Activated CD4-positive, alpha-beta T cell treated with anti-CD3 and anti-CD28 coated beads, Interleukin-2, amount 50 U/mL, for 16 hours (primary cell): ENCODE results near the gene GALNT2.
A peak's percentile ranks its signal among the peaks of the same experiment; 100 is the strongest.

Experiments used
- DNase-seq: peaks from one replicate; pipeline ENCODE4 v3.0.0-alpha.2; 2020

The GALNT2 gene

DNA sequence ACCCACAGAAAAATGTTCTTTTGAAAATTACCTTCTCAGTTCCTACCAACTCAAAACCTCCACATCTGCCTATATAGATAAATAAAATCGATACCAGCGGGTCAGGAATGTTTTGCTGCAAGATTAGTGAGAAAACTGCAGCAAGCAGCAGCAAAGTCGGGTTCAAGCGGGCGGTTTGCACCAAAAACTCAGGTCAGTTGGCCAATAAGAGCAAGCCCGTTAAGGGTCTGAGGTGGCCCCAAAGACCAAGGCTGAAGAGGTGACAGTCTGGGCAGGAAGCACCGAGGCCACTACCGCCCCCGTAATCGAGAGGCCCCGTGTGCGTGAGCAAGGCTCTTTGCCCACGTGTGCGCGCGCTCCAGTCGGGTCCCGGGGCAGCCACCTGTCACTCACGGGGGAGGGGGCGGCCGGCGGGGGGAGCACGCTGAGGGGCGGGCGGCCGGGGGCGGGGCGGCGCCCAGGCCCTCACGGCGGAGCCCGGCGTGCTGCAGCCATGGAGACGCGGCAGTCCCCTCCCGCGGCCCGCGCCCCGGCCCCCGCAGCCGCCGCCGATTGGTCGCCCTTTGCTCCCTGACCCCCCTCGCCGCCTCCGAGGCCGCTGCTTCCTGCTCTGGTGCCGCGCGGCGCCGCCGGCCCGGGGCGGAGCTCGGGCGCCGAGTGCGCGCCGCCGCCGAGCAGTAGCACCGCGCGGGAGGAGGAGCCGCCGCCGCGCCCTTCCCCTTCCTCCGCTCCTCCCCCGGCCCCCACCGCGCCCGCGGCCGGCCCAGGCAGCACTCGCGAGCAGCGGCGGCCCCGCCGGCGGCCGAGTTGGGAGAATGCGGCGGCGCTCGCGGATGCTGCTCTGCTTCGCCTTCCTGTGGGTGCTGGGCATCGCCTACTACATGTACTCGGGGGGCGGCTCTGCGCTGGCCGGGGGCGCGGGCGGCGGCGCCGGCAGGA, at the start of gene GALNT2:
Gene GALNT2, plus strand, starts transcription at position 773 of the 939 bp plus-strand sequence. Its CDS starts 43 bp downstream, at position 816.
- peak; percentile 91 for DNase-seq

DNA sequence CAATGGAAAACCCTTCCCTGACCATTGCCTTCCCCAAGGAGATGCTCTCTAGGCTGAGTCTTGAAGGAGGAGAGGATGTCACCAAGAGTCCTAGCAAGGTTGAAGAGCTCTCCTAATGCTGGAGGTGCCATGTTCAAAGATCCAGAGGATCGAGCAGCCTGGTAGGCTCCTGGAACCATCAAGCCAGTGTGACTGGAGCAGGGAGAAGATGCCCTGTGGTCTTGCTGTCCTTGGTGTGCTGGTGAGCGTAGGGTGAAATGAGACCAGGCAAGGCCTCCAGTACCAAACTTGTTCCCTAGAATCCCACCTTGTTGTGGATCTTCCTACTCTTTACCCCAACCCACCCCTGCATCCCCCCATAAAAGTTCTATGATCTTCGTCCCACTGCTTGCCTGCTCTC, 46.6 kb upstream of the GALNT2 start:
- no peak for DNase-seq

DNA sequence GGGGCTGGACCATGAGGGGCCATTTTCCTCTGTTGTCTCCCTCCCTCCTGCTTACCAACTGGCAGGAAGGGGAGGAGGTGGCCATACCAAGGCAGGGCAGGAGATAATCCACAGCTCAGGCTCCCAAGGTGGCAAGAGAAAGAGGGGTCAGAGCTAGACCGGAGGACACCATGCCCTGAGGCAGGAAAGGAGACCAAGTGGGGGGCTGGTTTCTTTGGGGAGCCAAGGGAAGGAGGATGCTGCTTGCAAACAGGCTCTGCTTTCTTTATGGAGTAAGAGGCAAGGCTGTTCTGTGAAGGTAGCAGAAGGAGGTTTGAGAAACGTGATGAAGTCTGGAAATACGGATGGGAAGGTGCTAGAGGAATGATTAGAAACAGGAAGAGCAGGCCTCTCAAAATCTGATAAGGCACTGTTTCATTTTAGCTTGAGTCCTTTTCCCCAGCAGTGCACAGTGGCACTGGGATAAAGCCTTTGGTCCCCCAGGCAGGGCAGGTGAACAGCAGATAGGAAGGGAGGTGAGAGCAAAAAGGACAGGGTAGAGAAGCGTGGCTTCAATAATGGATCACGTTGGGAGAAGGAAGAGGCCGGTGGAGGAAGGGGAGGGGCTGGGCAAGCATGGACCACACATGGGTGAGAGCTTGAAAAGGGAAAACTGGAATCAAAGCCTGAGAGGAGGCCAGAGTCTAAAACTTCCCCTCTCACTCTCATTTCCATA, 44.2 kb upstream of the GALNT2 start:
- DNase-seq: no peak

DNA sequence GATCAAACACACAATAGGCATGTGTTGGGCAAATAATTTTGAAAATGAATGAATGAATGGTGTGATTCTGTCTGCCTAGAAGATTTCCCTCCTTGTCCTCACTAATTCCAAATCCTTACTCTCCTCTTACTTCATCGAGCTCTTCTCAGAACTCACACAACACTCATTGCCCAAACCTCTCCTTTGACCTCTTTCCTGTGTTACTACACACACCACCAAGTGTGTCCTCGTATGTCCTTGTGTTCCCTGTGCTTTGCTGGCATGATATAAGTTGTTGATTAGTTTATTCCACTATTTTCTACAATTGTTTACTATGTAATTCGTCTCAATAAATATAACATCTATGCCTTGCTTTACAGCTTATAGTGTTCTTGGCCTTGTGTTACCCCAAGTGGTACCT, 41.4 kb upstream of the GALNT2 start:
- no peak for DNase-seq

DNA sequence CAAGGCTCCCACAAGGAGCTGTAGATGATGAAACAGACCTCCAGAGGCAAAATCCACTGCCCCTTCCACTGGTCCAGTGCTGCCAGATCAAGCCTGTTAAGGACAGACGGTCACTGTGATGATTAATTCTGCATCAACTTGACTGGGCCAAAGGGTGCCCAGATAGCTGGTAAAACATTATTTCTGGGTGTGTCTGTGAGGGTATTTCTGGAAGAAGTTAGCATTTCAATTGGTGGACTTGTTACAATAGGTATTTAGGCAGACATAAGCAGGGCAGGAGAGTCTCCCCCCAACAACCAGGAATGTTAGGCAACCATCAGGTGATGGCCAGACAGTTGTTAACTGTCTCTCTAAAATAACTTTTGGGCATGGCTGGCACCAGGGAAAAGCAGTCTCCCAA, 40.9 kb upstream of the GALNT2 start:
- no peak for DNase-seq

DNA sequence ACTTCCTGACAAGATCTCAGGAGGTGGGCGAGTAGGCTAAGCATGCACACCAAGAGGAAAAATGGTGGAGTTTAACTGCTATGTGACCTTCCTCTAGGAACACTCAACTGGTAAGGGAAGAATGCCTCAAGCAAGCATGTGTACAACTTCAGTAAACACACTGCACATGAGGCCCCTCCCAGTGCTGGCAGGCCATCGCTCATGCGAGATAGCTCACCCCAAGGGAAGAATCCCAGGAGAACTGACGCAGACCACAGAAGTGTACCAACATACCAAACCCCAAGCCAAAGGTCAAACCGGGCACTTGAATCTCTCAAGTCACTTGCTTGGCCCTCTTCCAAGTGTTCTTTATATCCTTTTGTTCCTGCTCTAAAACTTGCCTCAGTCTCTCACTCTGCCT, 40.5 kb upstream of the GALNT2 start:
- no peak for DNase-seq

DNA sequence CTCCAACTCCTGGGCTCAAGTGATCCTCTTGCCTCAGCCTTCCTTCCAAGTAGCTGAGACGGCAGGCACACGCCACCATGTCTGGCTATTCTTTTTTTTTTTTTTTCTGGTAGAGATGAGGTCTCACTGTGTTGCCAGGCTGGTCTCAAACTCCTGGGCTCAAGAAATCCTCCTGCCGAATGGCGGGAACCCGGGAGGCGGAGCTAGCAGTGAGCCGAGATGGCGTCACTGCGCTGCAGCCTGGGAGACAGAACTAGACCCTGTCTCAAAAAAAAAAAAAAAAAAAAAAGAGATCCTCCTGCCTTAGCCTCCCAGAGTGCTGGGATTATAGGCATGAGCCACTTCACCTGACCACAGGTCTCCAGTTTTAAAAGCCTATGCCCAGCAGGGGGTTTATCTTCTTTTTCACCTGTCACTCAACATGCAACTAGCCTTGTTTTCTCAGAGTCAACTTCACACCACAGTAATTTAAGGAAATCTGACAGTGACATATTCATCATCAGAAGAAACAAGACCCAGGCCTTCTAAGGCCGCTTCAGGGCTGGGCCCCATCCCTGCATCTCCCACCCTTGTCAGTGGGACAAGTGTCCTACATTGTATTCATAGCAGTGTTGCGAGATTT, 38.3 kb upstream of the GALNT2 start:
- DNase-seq: no peak

DNA sequence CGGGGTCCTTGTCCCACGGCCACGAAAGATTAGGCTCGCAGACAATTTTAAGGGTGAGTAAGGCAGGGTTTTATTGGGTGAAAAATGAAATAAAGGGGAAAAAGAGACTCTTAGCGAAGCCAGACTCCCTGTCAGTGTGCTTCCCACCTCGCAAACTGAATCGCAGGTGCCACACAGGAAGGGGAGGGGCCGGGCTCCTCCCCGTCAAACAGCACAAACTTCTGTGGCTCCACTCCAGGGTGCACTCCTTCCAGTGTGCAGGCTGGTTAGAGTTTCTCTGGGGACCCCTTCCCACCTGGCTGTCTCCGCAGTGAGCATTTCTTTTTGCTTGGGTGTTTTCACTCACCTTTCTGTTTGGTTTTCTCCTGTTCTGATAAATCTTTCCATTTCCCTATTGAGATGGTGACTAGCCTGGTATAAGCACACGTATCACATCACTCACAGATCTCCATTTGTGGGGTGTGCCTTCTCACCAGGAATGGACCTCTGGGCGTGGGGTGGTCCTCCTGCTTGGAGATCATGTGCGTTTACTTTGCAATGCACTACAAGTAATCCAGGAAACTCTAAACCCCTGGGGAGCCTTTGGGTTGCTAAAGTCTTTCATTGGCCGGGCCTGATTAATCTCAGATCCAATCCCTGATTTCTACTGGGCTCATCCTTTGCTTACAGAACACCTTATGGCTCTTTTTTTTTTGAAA, 37.6 kb upstream of the GALNT2 start:
- DNase-seq: no peak

DNA sequence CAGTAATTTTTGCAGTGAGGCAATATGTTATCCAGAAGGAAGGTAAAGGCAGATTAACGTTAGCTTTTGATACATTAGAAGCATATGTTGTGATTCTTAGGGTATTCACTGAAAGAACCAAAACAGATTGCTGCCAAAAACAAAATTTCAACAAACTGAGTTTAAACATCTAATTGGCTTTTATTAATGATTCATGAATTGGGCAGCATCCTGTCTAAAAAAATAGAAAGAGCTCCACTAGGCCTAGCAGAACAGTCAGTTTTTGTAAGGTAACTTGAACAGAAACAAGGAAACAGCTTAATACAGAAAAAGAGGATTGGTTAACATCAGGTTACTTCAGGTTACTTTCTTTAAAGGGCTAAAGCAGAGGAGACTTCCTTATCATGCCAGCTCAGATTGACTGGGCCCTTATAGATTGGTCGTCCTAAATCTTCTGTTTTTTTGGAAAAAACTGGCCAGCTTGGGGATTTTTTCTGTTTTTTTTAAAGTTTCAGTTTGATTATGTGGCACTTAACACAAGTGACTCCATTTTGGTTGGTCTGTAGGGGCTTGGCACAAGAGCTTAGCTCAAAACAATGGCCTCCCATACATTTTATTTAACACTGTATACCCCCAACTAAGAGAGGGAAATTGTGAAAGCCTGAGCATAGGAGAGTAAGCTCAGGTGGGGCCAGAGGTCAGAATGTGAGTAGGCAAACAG, 36.8 kb upstream of the GALNT2 start:
- no peak for DNase-seq

DNA sequence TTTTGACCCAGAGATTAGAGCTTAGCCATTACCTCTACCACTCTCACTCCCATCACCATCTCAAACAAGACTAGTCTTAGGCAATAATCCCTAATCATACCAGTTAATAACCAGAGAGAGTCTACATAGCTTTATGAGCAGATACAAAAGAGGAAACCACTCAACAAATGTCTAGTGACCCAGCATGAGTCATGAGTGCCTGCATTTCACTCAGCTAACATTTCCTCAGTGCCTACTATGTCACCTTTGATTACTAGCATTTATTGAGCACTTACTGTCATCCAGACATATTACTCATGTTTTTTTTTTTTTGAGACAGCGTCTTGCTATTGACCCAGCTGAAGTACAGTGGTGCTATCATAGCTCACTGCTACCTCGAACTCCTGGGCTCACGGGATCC, 35.9 kb upstream of the GALNT2 start:
- peak; percentile 45 for DNase-seq

DNA sequence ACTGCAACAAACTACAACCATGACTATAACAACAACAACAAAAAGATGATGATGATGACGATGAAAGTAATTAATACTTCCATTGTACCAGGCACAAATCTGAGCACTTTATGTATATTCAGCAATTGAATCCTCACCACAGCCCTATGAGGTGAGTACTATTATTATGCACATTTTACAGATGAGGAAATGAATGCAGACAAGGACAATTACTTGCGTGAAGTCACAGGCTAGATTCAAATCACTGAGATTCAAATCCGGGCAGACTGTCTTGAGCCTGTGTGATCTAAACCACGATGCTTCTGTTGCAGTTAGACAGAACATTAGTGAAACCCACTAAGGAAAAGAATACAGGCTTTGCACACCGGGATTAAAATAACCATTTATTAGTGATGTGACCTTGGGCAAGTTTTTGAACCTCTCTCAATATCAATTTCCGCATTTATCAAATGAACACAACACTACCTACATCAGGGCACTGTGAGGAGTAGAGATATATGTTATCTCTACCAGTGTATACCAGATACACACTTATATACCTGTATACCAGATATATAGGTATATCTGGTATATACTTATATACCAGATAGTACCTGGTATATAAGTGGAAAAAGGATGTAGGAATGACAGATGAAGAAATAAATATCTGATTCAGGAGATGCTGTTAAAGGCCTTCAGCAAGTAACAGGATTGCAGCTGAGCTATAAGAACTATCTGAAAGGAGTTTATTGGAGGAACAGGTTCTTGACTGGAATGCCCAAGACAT, 34.3 kb upstream of the GALNT2 start:
- DNase-seq: no peak

DNA sequence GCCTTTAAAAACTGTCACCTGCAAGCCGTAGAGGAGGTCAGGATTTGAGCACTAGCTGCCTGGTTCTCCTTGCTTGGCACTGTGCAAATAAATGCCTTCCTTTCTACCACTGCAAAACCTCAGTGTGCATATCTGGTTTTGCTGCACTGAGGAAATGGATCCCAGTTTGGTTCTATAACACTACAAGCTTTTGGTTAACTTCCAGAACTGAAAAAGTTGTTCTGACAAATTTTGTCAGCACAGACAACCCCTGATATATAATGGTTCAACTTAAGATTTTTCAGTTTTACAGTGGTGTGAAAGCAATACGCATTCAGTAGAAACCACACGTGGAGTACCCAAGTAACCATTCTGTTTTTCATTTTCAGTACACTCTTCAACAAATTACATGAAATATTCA, 29.8 kb upstream of the GALNT2 start:
- DNase-seq: peak; percentile 59

DNA sequence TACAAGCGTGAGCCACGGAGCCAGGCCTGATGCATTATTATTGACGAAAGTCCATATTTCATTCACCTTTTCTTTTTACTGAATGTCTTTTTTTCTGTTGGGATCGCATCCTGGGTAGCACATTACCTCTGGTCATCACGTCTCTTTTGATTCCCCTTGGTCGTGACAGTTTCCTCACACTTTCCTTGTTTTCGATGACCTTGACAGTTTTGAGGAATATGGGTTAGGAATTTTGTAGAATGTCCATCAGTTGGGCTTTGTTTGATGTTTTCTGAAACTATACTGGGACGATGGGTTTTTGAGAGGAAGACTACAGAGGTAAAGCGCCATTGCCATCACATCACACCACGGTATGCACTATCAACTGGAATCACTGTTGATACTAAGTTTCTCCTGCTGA, 26.6 kb upstream of the GALNT2 start:
- no peak for DNase-seq

DNA sequence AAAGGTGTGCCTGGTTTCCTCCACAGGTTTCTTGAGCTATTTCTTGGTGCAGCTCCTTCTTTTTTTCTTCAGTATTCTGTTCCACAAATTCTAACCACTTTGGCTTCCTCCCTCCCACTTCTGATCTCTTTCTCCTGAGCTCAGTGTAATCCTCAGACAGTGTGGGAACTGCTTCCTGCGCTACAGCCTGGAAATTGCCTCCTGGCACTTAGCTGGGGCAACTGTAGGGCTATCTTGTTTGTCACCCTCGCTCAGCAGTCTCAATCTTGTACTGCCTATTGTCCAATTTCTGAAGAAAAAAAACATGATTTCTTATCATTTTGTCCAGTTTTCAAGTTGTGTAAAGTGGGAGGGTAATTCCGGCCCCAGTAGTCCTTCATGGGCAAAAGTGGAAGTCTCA, 24.0 kb upstream of the GALNT2 start:
- DNase-seq: no peak

DNA sequence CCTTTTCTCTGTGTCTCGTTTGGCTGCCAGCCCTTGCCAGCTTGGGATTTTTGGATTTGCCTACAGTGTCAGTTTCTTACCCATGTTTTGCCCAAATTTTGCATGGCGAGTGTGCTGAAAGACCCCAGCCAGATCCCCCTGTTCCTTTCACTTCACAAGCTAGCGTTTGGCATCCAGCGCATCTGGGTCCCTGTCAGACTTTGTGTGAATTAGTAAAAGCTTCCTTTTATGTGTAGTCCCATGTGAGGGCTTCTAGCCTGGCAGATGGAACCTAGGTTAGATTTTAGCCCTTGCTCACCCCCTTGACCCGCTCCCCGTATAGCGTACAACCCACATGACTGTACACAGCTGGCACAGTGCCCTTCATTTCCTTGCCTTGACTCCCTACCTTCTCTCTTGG, 22.3 kb upstream of the GALNT2 start:
- no peak for DNase-seq

DNA sequence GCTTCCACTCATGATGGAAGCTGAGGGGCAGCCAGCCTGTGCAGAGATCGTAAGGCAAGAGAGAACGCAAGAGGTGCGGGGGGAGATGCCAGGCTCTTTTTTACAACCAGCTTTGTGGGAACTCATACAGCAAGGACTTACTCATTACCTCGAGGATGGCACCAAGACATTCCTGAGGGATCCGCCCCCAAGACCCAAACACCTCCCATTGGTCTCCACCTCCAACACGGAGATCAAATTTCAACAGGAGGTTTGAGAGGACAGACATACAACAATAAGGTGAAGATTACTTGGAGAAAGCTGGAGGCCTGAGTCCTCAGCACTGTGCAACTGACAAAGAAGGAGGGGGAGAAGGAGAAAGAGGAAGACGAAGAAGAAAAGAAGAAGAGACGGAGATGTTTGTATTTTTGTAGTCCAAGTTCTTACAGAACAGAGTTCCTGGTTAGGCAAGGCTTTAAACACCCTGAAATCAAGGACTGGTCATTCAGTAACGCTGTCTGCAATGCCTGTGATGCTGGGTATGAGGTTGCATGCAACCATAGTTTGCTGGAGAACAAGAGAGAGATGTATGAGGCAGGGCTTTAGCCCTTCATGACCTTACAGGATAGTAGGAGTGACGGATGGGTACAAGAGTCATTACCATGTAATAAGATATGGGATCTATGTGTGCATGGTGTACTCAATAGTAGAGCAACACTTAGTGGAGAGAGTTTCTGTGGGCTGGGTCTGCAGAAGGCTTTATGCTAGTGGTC, 19.7 kb upstream of the GALNT2 start:
- DNase-seq: no peak

DNA sequence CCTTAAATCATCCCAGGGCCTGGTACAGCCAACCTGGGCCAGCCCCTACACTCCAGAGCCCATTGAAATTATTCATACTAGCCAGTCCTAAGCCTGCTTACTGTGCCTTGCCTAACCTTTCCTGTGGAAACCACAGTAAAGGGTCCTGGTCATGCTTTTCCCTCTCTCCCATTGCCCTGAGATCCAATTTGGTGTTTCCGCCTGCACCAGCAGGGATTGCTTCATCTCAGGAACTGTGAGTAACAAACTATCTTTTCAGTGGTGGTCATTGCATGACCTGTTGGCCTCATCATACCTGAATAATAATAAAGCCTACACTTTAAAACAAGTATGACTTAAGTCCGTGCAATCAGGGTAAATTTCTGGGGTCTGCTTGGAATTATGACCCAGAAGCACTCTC, 18.7 kb upstream of the GALNT2 start:
- no peak for DNase-seq

DNA sequence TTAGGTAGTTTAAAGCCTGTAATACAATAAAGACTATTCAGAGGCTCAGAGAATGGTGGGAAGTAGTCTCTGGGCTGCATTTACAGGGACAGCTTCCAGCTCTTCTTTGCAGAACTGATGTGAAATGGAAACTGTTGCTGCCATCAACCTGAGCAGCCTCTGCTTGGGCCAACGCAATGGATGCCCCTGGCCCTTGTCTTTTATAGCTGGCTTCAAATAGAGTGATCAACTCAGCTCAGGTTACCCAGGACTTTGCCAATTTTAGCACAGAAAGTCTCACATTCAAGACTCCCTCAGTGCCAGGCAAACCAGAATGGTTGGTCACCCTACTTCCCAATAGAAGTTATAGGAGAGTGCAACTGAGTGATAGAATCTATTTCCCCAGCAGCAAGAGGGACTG, 18.1 kb upstream of the GALNT2 start:
- no peak for DNase-seq

DNA sequence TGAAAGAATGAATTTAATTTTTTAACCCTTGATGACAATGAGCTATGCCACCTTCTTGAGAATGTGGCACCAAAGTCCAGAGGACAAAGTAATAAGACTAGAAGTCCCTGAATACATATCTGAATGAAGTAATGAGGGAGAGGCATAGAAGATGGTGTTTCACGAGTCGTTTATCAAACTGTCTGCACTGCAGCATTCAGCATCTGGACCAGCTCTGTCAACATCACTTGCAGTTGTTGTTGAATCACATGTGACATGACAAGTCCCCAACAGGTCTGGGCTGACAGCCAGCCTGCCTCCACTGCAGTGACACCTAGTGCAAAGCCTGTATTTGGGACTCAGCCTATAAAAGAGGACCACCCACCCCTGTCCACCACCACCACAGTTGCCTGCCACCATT, 17.3 kb upstream of the GALNT2 start:
- no peak for DNase-seq

DNA sequence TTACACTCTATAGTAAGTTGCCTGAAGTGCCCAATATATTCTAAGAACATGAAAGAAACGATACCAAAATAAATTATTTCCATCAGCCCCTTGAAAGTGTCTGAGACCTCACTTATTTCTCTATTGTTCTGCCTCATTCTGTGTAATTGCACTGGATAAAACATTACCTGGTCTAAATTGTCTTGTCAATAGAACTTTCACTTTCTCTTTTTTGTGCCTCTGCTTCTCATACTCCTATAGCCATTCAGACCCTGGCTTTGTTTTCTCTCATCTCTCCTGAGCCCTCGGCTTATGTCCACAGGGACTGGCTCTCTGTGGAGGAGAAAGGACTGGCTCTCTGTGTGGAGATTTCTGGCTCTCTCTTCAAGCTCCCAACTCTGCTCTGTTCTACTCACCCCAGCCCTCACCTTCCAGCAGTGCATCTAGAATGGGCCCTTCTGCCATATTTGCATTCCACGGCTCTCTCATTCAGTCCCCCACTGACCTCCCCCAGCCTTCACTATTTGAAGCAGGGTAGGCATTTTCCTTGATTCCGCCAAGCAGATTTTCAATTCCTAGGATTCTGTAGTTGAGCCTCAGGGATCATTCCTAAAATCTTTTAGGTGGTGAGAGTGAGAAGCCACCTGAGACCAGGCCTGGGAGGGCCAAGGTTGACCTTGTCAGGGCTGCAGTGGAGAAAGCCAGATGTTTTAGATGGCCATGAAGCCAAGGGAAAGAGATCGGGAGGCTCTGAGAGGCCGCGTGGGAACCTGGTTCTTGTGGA, 15.9 kb upstream of the GALNT2 start:
- DNase-seq: no peak
